Mononuclear cell (primary cell): ENCODE measurements around the gene ZNF521. TPM values are rescaled to one million over a fixed set of nuclear protein-coding genes. Genes with fewer than 3 reads are reported as not detected.

Experiments used
- H3K27me3 ChIP-seq: 2 replicates; pipeline ENCODE4 v1.6.0; 2011; ENCODE audit warnings: low read length, control low read depth; ENCODE audit not compliant: insufficient read depth
- H3K4me1 ChIP-seq: 2 replicates; pipeline ENCODE4 v1.5.1; 2011; ENCODE audit warnings: mild to moderate bottlenecking, low read length, control low read depth; ENCODE audit not compliant: insufficient read depth
- H3K4me3 ChIP-seq: 2 replicates; pipeline ENCODE4 v1.5.1; 2011; ENCODE audit warnings: mild to moderate bottlenecking, low read length, moderate library complexity
- H3K9me3 ChIP-seq: 2 replicates; pipeline ENCODE4 v1.5.1; 2011; ENCODE audit warnings: low read depth, mild to moderate bottlenecking, control low read depth, low read length
- total RNA-seq: library from RNA; depleted of rRNA; stranded (reverse); fragments of >200 nt; gene quantifications from one replicate; pipeline ENCODE4 v1.2.3, GENCODE V29; 2012

Gene ZNF521
- total RNA-seq, 1 donor = 1.0 TPM

GRCh38 chr18:25111377-25112288, 240.3 kb downstream of the ZNF521 start:
- no peaks in the 10 kb centered on the region for H3K9me3 ChIP-seq
- no peaks in the 10 kb centered on the region for H3K4me1 ChIP-seq
- no peaks in the 10 kb centered on the region for H3K27me3 ChIP-seq
- H3K4me3 ChIP-seq = no peak overlapping the region

- Histone ChIP-seq H3K27me3 (no peaks in the 10 kb centered on the region), H3K9me3 (no peaks in the 10 kb centered on the region), H3K4me1 (no peaks in the 10 kb centered on the region), H3K4me3 (no peak overlapping the region)
These were observed 242.5 kb downstream of the ZNF521 start for GRCh38 chr18:25109484-25109883.

GRCh38 chr18:25103468-25104155, 248.4 kb downstream of the ZNF521 start:
- no peaks in the 10 kb centered on the region for H3K4me1 ChIP-seq
- H3K27me3 ChIP-seq = no peaks in the 10 kb centered on the region
- H3K4me3 ChIP-seq = no peak overlapping the region
- no peaks in the 10 kb centered on the region for H3K9me3 ChIP-seq

- no peaks in the 10 kb centered on the region for H3K4me1 ChIP-seq
These were observed 249.3 kb downstream of the ZNF521 start for GRCh38 chr18:25102662-25103061.

GRCh38 chr18:25100418-25100817, 251.5 kb downstream of the ZNF521 start:
- Histone ChIP-seq H3K9me3 (no peaks in the 10 kb centered on the region), H3K27me3 (no peaks in the 10 kb centered on the region), H3K4me1 (no peaks in the 10 kb centered on the region), H3K4me3 (no peak overlapping the region)

More at GRCh38 chr18:25102662-25103061, 249.3 kb downstream of the ZNF521 start:
- Histone ChIP-seq H3K27me3 (no peaks in the 10 kb centered on the region), H3K4me3 (no peak overlapping the region), H3K9me3 (no peaks in the 10 kb centered on the region)

GRCh38 chr18:25099895-25100294, 252.1 kb downstream of the ZNF521 start:
- no peaks in the 10 kb centered on the region for H3K27me3 ChIP-seq
- H3K4me3 ChIP-seq = no peak overlapping the region
- H3K9me3 ChIP-seq = no peaks in the 10 kb centered on the region
- H3K4me1 ChIP-seq = no peaks in the 10 kb centered on the region

- Histone ChIP-seq H3K4me3 (no peak overlapping the region), H3K27me3 (no peaks in the 10 kb centered on the region), H3K9me3 (no peaks in the 10 kb centered on the region), H3K4me1 (no peaks in the 10 kb centered on the region)
These were observed 254.4 kb downstream of the ZNF521 start for GRCh38 chr18:25097569-25098056.

GRCh38 chr18:25097057-25097456, 254.9 kb downstream of the ZNF521 start:
- H3K9me3 ChIP-seq = no peaks in the 10 kb centered on the region
- no peaks in the 10 kb centered on the region for H3K27me3 ChIP-seq
- no peak overlapping the region for H3K4me3 ChIP-seq
- no peaks in the 10 kb centered on the region for H3K4me1 ChIP-seq

- no peak overlapping the region for H3K4me3 ChIP-seq
- H3K9me3 ChIP-seq = no peaks in the 10 kb centered on the region
- H3K4me1 ChIP-seq = no peaks in the 10 kb centered on the region
- H3K27me3 ChIP-seq = no peaks in the 10 kb centered on the region
These were observed 258.8 kb downstream of the ZNF521 start for GRCh38 chr18:25093141-25093540.

- no peaks in the 10 kb centered on the region for H3K4me1 ChIP-seq
- H3K4me3 ChIP-seq = no peak overlapping the region
- H3K9me3 ChIP-seq = no peaks in the 10 kb centered on the region
- no peaks in the 10 kb centered on the region for H3K27me3 ChIP-seq
These were observed 262.5 kb downstream of the ZNF521 start for GRCh38 chr18:25089470-25089869.

GRCh38 chr18:25086876-25087275, 265.1 kb downstream of the ZNF521 start:
- Histone ChIP-seq H3K27me3 (no peaks in the 10 kb centered on the region), H3K4me3 (no peak overlapping the region)

GRCh38 chr18:25081001-25081400, 271.0 kb downstream of the ZNF521 start:
- Histone ChIP-seq H3K27me3 (no peaks in the 10 kb centered on the region), H3K4me1 (no peaks in the 10 kb centered on the region)

More at GRCh38 chr18:25086876-25087275, 265.1 kb downstream of the ZNF521 start:
- no peaks in the 10 kb centered on the region for H3K9me3 ChIP-seq
- no peaks in the 10 kb centered on the region for H3K4me1 ChIP-seq

GRCh38 chr18:25080211-25080610, 271.8 kb downstream of the ZNF521 start:
- Histone ChIP-seq H3K27me3 (no peaks in the 10 kb centered on the region), H3K9me3 (no peaks in the 10 kb centered on the region), H3K4me3 (no peak overlapping the region), H3K4me1 (no peaks in the 10 kb centered on the region)

More at GRCh38 chr18:25081001-25081400, 271.0 kb downstream of the ZNF521 start:
- Histone ChIP-seq H3K9me3 (no peaks in the 10 kb centered on the region), H3K4me3 (no peak overlapping the region)

- Histone ChIP-seq H3K9me3 (no peaks in the 10 kb centered on the region), H3K4me3 (no peak overlapping the region), H3K4me1 (no peaks in the 10 kb centered on the region), H3K27me3 (no peaks in the 10 kb centered on the region)
These were observed 273.8 kb downstream of the ZNF521 start for GRCh38 chr18:25077944-25078723.
